Measurements from ENCODE around the gene BMPR2.
"Not testable (repeated sequence)": the region's sequence is repeated elsewhere in the genome, so short reads cannot be mapped to it uniquely, and the experiment has no call there.

The BMPR2 gene

GRCh38 chr2:202373490-202373889 lies 2.6 kb upstream of the BMPR2 start:
- H3K4me3 ChIP-seq (ENCODE audit: low read depth, low read length), result no peak overlapping the region
- DNase-seq (ENCODE audit: low read depth), result peak; percentile 7
- no peak for TF ChIP-seq CTCF (conservative IDR thresholded peaks at IDR 0.05; ENCODE audit: low read depth, low read length)

- H3K4me3 ChIP-seq (ENCODE audit: low read depth, low read length); DNase-seq (ENCODE audit: low read depth): not testable (repeated sequence)
Observed at GRCh38 chr2:202374383-202374782, 1.7 kb upstream of the BMPR2 start.

- peak overlapping the region; percentile 95 for H3K4me3 ChIP-seq (ENCODE audit: low read depth, low read length)
- DNase-seq (ENCODE audit: low read depth), result peak; percentile 85
- TF ChIP-seq CTCF (conservative IDR thresholded peaks at IDR 0.05; ENCODE audit: low read depth, low read length), result peak; percentile 17
Observed at GRCh38 chr2:202375033-202375608, 1.0 kb upstream of the BMPR2 start.

GRCh38 chr2:202376460-202377206 lies 506 bp downstream of the BMPR2 start:
- peak overlapping the region; percentile 95 for H3K4me3 ChIP-seq (ENCODE audit: low read depth, low read length)
- TF ChIP-seq CTCF (conservative IDR thresholded peaks at IDR 0.05; ENCODE audit: low read depth, low read length), result no peak
- peak; percentile 52 for DNase-seq (ENCODE audit: low read depth)

- H3K4me3 ChIP-seq (ENCODE audit: low read depth, low read length), result peak overlapping the region; percentile 95
- DNase-seq (ENCODE audit: low read depth), result peak; percentile 31
- TF ChIP-seq CTCF (conservative IDR thresholded peaks at IDR 0.05; ENCODE audit: low read depth, low read length), result no peak
Observed at GRCh38 chr2:202377207-202377761, 1.2 kb downstream of the BMPR2 start.

GRCh38 chr2:202378001-202378400 lies 1.9 kb downstream of the BMPR2 start:
- TF ChIP-seq CTCF (conservative IDR thresholded peaks at IDR 0.05; ENCODE audit: low read depth, low read length), result no peak
- H3K4me3 ChIP-seq (ENCODE audit: low read depth, low read length), result peak overlapping the region; percentile 95
- DNase-seq (ENCODE audit: low read depth), result no peak

GRCh38 chr2:202378662-202379358 lies 2.7 kb downstream of the BMPR2 start:
- TF ChIP-seq CTCF (conservative IDR thresholded peaks at IDR 0.05; ENCODE audit: low read depth, low read length), result no peak
- peak; percentile 41 for DNase-seq (ENCODE audit: low read depth)
- H3K4me3 ChIP-seq (ENCODE audit: low read depth, low read length), result peak overlapping the region; percentile 95
